ENCODE results near the gene ARAP1. TPM values are rescaled to one million over a fixed set of nuclear protein-coding genes. Genes with fewer than 3 reads are reported as not detected.

The ARAP1 gene
- total and polyA plus RNA-seq, 2 of the 8 experiments (the other 6 are each of a cell fraction or from before 2014, with no cell fraction given): 25.7 to 61.6 TPM

DNA sequence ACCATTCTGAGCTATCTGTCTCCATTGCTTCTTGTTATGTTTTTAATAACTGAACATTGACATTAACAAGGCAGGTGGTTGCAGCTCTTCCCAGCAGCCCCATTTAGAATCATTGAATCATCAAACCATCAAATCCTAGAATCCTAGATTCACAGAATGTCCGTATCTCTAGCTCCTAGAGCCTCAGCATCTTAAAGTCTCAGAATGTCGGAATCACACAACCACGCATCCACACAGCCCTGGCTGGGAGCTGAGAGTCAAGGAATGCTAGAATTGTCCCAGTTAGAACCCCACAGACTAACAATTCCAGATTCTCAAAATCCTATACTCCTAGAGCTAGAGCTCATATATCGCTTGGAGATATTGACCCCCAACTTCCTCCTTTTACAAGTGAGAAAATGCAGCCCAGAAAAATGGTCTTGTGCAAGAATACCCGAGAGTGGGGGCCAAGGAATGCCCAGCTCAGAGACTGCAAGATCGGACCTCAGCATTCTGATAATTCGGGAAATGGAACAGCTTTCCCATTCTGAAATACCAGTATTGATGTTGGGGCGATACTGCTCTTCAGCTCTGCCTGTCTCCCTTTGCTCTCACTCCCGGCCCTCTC is 116.8 kb downstream of the ARAP1 start:
- no peaks in the 10 kb centered on the region for H3K9me3 ChIP-seq (ENCODE audit: insufficient read depth in 2 of 2, low read depth in 1 of 2, low read length in 1 of 2)
- H2BK12ac ChIP-seq (ENCODE audit: low read depth, low read length): 0 out of 2 replicates have a peak overlapping the region, but pooled peaks have one; percentile 33
- H4K5ac ChIP-seq (ENCODE audit: insufficient read length, low read depth, low read length): no peak overlapping the region
- H2BK15ac ChIP-seq (ENCODE audit: low read length): 0 out of 2 replicates have a peak overlapping the region, but pooled peaks have one; percentile 88
- H4K91ac ChIP-seq (replicated peaks; ENCODE audit: insufficient read length, low read length): peak overlapping the region; percentile 16
- POLR2A ChIA-PET (ENCODE audit: partially characterized antibody): interaction anchor here (0.7 to 1.7 kb wide), 4 partner anchors 9 to 45 kb away, joined by 3 to 5 read pairs (median 5); no protein-coding TSS in a partner anchor
- H3K4ac ChIP-seq (replicated peaks; ENCODE audit: insufficient read length, low read depth, low read length): no peak overlapping the region
- H3K9ac ChIP-seq (replicated peaks in 1 of 4; ENCODE audit: extremely low read depth in 1 of 4, low read depth in 3 of 4, low read length in 3 of 4): no peak overlapping the region
- no peak overlapping the region for H3K27ac ChIP-seq (ENCODE audit: low read depth, low read length)
- H2BK120ac ChIP-seq (replicated peaks; ENCODE audit: low read depth, low read length): no peak overlapping the region
- no peak overlapping the region for H2AFZ ChIP-seq (ENCODE audit: low read length)
- H3K18ac ChIP-seq (ENCODE audit: extremely low read depth, low read length): no peak overlapping the region
- CTCF ChIA-PET (ENCODE audit: partially characterized antibody): interaction anchor here (0.6 to 39.6 kb wide), 12 partner anchors 8 to 165 kb away, joined by 4 to 624 read pairs (median 10); no protein-coding TSS in a partner anchor
- no peaks in the 10 kb centered on the region for H3K23me2 ChIP-seq (ENCODE audit: low read depth, low read length)
- no peak overlapping the region for H4K8ac ChIP-seq (ENCODE audit: extremely low read depth, insufficient read depth, low read length)
- H3K23ac ChIP-seq (ENCODE audit: insufficient read length): no peak overlapping the region
- H2BK20ac ChIP-seq (ENCODE audit: low read length): no peak overlapping the region
- peaks cover 0 to 28% (median 13%) of the 10 kb centered on the region in 4 experiments; a peak in 6 of 7 replicates for H3K4me1 ChIP-seq (replicated peaks in 1 of 4; ENCODE audit: control insufficient read depth in 3 of 4, insufficient read depth in 4 of 4, low read length in 3 of 4)
- peak overlapping the region in 1 of 2 experiments; percentile 28; a peak in 2 of 4 replicates for H3K4me2 ChIP-seq (ENCODE audit: insufficient read depth in 1 of 2, low read depth in 2 of 2, low read length in 2 of 2)
- no peaks in the 10 kb centered on the region for H3K79me2 ChIP-seq (ENCODE audit: control insufficient read depth in 1 of 2, insufficient read depth in 2 of 2, low read length in 2 of 2)
- no peaks in the 10 kb centered on the region for H3K79me1 ChIP-seq (ENCODE audit: low read depth, low read length)
- H2BK5ac ChIP-seq (ENCODE audit: low read depth, low read length): peak overlapping the region; percentile 54; the same call in 1 of the 2 replicates
- peaks cover 0 to 17% (median 10%) of the 10 kb centered on the region in 4 experiments; a peak in 6 of 7 replicates for H3K27me3 ChIP-seq (replicated peaks in 1 of 4; ENCODE audit: control insufficient read depth in 3 of 4, extremely low read depth in 1 of 4, insufficient read depth in 3 of 4, low read length in 3 of 4)
- H2AK5ac ChIP-seq (ENCODE audit: low read depth, low read length): no peak overlapping the region
- H3K36me3 ChIP-seq (ENCODE audit: control insufficient read depth in 2 of 4, insufficient read depth in 4 of 4, low read length in 3 of 4): no peaks in the 10 kb centered on the region
- no peak for FAIRE-seq
- no peak for DNase-seq (ENCODE audit: low read depth in 1 of 2, low spot score in 2 of 2)
- no peak overlapping the region for H3K4me3 ChIP-seq (ENCODE audit: extremely low read depth in 1 of 4, insufficient read depth in 2 of 4, low read depth in 3 of 4, low read length in 4 of 4)
- no peak overlapping the region for H3K56ac ChIP-seq (replicated peaks; ENCODE audit: insufficient read length, low read depth, low read length)
- H3K14ac ChIP-seq (ENCODE audit: insufficient read length): no peak overlapping the region
- WGBS, 2 experiments (ENCODE audit: extremely low coverage in 1 of 2, insufficient coverage in 1 of 2, insufficient read length in 1 of 2, insufficient replicate concordance in 2 of 2, low coverage in 1 of 2, low lambda C conversion rate in 2 of 2, missing lambda C conversion rate in 1 of 2): 88% methylated on average over 9 of the region's 9 CpGs; no CpG with 5 or more reads in 1 of the 2 experiments
- H4K20me1 ChIP-seq (replicated peaks in 1 of 2; ENCODE audit: control insufficient read depth in 1 of 2, insufficient read depth in 2 of 2, low read length in 2 of 2): peaks cover 0 to 3% of the 10 kb centered on the region in 2 experiments
- TF ChIP-seq CREB1 (IDR thresholded peaks at IDR 0.05) (no peak), YY1 (IDR thresholded peaks at IDR 0.05; ENCODE audit: low read depth, low read length) (no peak), RFX5 (IDR thresholded peaks at IDR 0.05; ENCODE audit: borderline replicate concordance, low read depth, low read length) (no peak), SUZ12 (IDR thresholded peaks at IDR 0.05; ENCODE audit: low read length) (no peak), MAFK (IDR thresholded peaks at IDR 0.05; ENCODE audit: low read depth, low read length) (no peak), TCF12 (IDR thresholded peaks at IDR 0.05; ENCODE audit: low read depth, low read length) (no peak), GABPA (IDR thresholded peaks at IDR 0.05; ENCODE audit: borderline replicate concordance, insufficient read depth, low read length) (no peak), SP1 (IDR thresholded peaks at IDR 0.05; ENCODE audit: low read depth, low read length) (no peak), SP2 (IDR thresholded peaks at IDR 0.05; ENCODE audit: low read length) (no peak), GTF2F1 (IDR thresholded peaks at IDR 0.05; ENCODE audit: borderline replicate concordance, low read depth, low read length) (no peak), TEAD4 (IDR thresholded peaks at IDR 0.05; ENCODE audit: low read depth, low read length) (no peak), BACH1 (IDR thresholded peaks at IDR 0.05; ENCODE audit: low read length) (no peak), HDAC6 (IDR thresholded peaks at IDR 0.05; ENCODE audit: low read depth, low read length) (no peak)
- TF ChIP-seq, protein P1, sequence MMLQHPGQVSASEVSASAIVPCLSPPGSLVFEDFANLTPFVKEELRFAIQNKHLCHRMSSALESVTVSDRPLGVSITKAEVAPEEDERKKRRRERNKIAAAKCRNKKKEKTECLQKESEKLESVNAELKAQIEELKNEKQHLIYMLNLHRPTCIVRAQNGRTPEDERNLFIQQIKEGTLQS (IDR thresholded peaks at IDR 0.05; ENCODE audit: insufficient read depth, low read depth, low read length): no peak

Data from H1 (cell line).